Measurements from ENCODE around the gene CFAP251. TPM values are rescaled to one million over a fixed set of nuclear protein-coding genes. Genes with fewer than 3 reads are reported as not detected.

The CFAP251 gene
- total RNA-seq, 2 experiments from 2014 or later: 0.28 to 0.33 TPM

DNA sequence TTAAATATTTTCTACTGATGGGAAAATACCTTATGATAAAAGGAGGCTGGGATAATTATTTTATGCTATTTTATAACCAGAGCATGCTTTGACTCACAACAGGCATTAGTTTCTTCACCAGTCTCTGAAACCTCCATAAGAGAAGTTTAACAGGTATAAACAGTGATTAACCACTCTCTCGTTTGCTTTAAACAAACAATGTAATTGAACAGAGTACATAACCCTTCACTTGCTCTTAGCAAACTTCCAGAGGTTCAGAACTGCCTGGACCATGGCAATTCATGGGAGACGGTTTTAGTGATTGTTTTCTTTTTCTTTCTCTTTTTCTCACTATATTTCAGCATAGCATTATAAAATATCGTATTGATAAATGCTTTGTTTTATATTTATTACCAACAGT, 35.3 kb downstream of the CFAP251 start:
- TF ChIP-seq, protein P1, sequence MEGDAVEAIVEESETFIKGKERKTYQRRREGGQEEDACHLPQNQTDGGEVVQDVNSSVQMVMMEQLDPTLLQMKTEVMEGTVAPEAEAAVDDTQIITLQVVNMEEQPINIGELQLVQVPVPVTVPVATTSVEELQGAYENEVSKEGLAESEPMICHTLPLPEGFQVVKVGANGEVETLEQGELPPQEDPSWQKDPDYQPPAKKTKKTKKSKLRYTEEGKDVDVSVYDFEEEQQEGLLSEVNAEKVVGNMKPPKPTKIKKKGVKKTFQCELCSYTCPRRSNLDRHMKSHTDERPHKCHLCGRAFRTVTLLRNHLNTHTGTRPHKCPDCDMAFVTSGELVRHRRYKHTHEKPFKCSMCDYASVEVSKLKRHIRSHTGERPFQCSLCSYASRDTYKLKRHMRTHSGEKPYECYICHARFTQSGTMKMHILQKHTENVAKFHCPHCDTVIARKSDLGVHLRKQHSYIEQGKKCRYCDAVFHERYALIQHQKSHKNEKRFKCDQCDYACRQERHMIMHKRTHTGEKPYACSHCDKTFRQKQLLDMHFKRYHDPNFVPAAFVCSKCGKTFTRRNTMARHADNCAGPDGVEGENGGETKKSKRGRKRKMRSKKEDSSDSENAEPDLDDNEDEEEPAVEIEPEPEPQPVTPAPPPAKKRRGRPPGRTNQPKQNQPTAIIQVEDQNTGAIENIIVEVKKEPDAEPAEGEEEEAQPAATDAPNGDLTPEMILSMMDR (IDR thresholded peaks at IDR 0.05): no peak
- no peaks in the 10 kb centered on the region for H3K36me3 Mint-ChIP-seq (ENCODE audit: low read depth)
- ATAC-seq (ENCODE audit: poor library complexity) (no peak), DNase-seq (no peak)
- Histone ChIP-seq H3K27me3 (ENCODE audit: control insufficient read depth in 1 of 2, insufficient read depth in 2 of 2, low read length in 2 of 2) (no peaks in the 10 kb centered on the region), H3K4me3 (ENCODE audit: low read length) (no peak overlapping the region), H3K9me3 (ENCODE audit: control insufficient read depth in 1 of 2, insufficient read depth in 1 of 2, low read length in 2 of 2) (no peaks in the 10 kb centered on the region), H3K36me3 (ENCODE audit: insufficient read depth, low read length) (no peaks in the 10 kb centered on the region), H3K27ac (ENCODE audit: low read depth in 1 of 2, low read length in 2 of 2) (no peak overlapping the region), H3K4me1 (ENCODE audit: insufficient read depth, low read length) (no peaks in the 10 kb centered on the region)
- ChIA-PET CTCF (no interaction called here), POLR2A (no interaction called here)
- intact Hi-C loops (cut with DNase I, micrococcal nuclease): no loop called here
- H3K4me3 Mint-ChIP-seq: no peak overlapping the region
- H3K9me3 Mint-ChIP-seq: no peaks in the 10 kb centered on the region
- H3K27me3 Mint-ChIP-seq: no peaks in the 10 kb centered on the region
- no peaks in the 10 kb centered on the region for H3K4me1 Mint-ChIP-seq (ENCODE audit: low read depth)
- no peak overlapping the region for H3K27ac Mint-ChIP-seq

GRCh38 chr12:121955258-121956237, 37.2 kb downstream of the CFAP251 start:
- CTCF ChIA-PET: no interaction called here

DNA sequence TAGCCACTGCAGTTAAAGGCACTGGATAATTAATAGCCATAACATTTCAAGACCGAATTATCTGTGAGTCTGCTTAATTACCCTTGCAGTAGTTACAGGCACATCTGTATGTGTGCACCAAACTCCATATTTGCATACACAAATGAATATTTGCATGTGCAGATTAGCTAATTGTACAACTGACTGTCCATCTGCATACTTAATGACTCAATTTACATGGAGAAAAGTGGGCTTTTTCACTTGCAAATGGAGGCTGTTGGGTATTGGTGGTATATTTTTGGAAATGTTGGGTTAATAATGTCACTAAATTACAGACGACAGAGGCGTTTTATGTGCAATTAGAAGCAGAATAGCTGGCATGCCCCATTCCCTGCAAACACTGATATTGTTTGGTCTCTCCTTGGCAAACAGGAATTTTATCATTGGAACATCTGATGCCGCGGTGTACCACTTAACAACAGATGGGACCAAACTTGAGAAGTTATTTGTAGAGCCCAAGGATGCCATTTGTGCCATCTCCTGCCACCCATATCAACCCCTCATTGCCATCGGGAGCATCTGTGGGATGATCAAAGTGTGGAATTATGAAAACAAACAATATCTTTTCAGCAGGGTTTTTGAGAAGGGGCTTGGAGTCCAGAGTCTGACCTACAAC, 39.6 kb downstream of the CFAP251 start:
- CTCF ChIA-PET: no interaction called here
- no peaks in the 10 kb centered on the region for H3K36me3 ChIP-seq (ENCODE audit: insufficient read depth, low read length)
- POLR2A ChIA-PET: no interaction called here
- Mint-ChIP-seq H3K9me3 (no peaks in the 10 kb centered on the region), H3K36me3 (ENCODE audit: low read depth) (no peaks in the 10 kb centered on the region), H3K4me3 (no peak overlapping the region), H3K27ac (no peak overlapping the region), H3K4me1 (ENCODE audit: low read depth) (no peaks in the 10 kb centered on the region), H3K27me3 (no peaks in the 10 kb centered on the region)
- TF ChIP-seq, protein P1 (IDR thresholded peaks at IDR 0.05): no peak
- intact Hi-C loops (cut with DNase I, micrococcal nuclease): no loop called here
- no peak overlapping the region for H3K27ac ChIP-seq (ENCODE audit: low read depth in 1 of 2, low read length in 2 of 2)
- no peaks in the 10 kb centered on the region for H3K4me1 ChIP-seq (ENCODE audit: insufficient read depth, low read length)
- DNase-seq (no peak), ATAC-seq (ENCODE audit: poor library complexity) (no peak)
- no peaks in the 10 kb centered on the region for H3K27me3 ChIP-seq (ENCODE audit: control insufficient read depth in 1 of 2, insufficient read depth in 2 of 2, low read length in 2 of 2)
- H3K4me3 ChIP-seq (ENCODE audit: low read length): no peak overlapping the region
- H3K9me3 ChIP-seq (ENCODE audit: control insufficient read depth in 1 of 2, insufficient read depth in 1 of 2, low read length in 2 of 2): no peaks in the 10 kb centered on the region

More at GRCh38 chr12:121955258-121956237, 37.2 kb downstream of the CFAP251 start:
- Mint-ChIP-seq H3K27me3 (no peaks in the 10 kb centered on the region), H3K27ac (no peak overlapping the region), H3K4me3 (no peak overlapping the region), H3K9me3 (no peaks in the 10 kb centered on the region), H3K36me3 (ENCODE audit: low read depth) (no peaks in the 10 kb centered on the region), H3K4me1 (ENCODE audit: low read depth) (no peaks in the 10 kb centered on the region)
- Histone ChIP-seq H3K27ac (ENCODE audit: low read depth in 1 of 2, low read length in 2 of 2) (no peak overlapping the region), H3K27me3 (ENCODE audit: control insufficient read depth in 1 of 2, insufficient read depth in 2 of 2, low read length in 2 of 2) (no peaks in the 10 kb centered on the region), H3K36me3 (ENCODE audit: insufficient read depth, low read length) (no peaks in the 10 kb centered on the region), H3K4me1 (ENCODE audit: insufficient read depth, low read length) (no peaks in the 10 kb centered on the region), H3K4me3 (ENCODE audit: low read length) (no peak overlapping the region), H3K9me3 (ENCODE audit: control insufficient read depth in 1 of 2, insufficient read depth in 1 of 2, low read length in 2 of 2) (no peaks in the 10 kb centered on the region)
- DNase-seq (no peak), ATAC-seq (ENCODE audit: poor library complexity) (no peak)
- POLR2A ChIA-PET: no interaction called here
- intact Hi-C loops (cut with DNase I, micrococcal nuclease): no loop called here
- TF ChIP-seq, protein P1 (IDR thresholded peaks at IDR 0.05): no peak

All from CD4-positive, alpha-beta T cell (primary cell).